DOHH2 (cell line): ENCODE results near the gene HUWE1.

Experiments used
- H3F3A ChIP-seq: fragments of 200-600 bp; sonication (generic), shearing (Covaris generic); 2 replicates; pipeline ENCODE4 v1.6.0; 2016; ENCODE audit warnings: antibody characterized with exemption, mild to moderate bottlenecking; ENCODE audit not compliant: control insufficient read depth, insufficient read depth
- H3K27ac ChIP-seq: fragments of 200-600 bp; sonication (generic); 2 replicates; pipeline ENCODE4 v1.5.1; 2014; ENCODE audit warnings: low read depth, mild to moderate bottlenecking, low read length, moderate library complexity
- H3K27me3 ChIP-seq: fragments of 200-600 bp; sonication (generic); 2 replicates; pipeline ENCODE4 v1.6.1; 2014; ENCODE audit warnings: mild to moderate bottlenecking, low read length, mixed read lengths; ENCODE audit not compliant: control insufficient read depth
- H3K36me3 ChIP-seq: fragments of 200-600 bp; sonication (generic); 2 replicates; pipeline ENCODE4 v1.6.1; 2014; ENCODE audit warnings: mild to moderate bottlenecking, low read length, moderate library complexity, mixed read lengths; ENCODE audit not compliant: control insufficient read depth
- H3K4me1 ChIP-seq: fragments of 200-600 bp; sonication (generic); 2 replicates; pipeline ENCODE4 v1.6.1; 2014; ENCODE audit warnings: mild to moderate bottlenecking, low read length, mixed read lengths; ENCODE audit not compliant: control insufficient read depth
- H3K4me2 ChIP-seq: fragments of 200-600 bp; sonication (generic); 2 replicates; pipeline ENCODE4 v1.6.0; 2014; ENCODE audit warnings: mild to moderate bottlenecking, low read length, moderate library complexity
- H3K4me3 ChIP-seq: fragments of 200-600 bp; sonication (generic); 2 replicates; pipeline ENCODE4 v1.5.1; 2014; ENCODE audit warnings: mild to moderate bottlenecking, low read length, mixed read lengths
- H3K79me2 ChIP-seq: fragments of 200-600 bp; sonication (generic); 2 replicates; pipeline ENCODE4 v1.6.1; 2014; ENCODE audit warnings: mild to moderate bottlenecking, low read length, mixed read lengths; ENCODE audit not compliant: control insufficient read depth
- H3K9me2 ChIP-seq: fragments of 200-600 bp; sonication (generic); replicated peaks from 2 replicates; pipeline ENCODE4 v1.6.1; 2014; ENCODE audit warnings: mild to moderate bottlenecking, low read length, mixed read lengths; ENCODE audit not compliant: control insufficient read depth
- H3K9me3 ChIP-seq: fragments of 200-600 bp; sonication (generic); 2 replicates; pipeline ENCODE4 v1.6.1; 2014; ENCODE audit warnings: antibody characterized with exemption, low read length, mixed read lengths; ENCODE audit not compliant: control insufficient read depth, insufficient read depth
- H4K20me1 ChIP-seq: fragments of 200-600 bp; sonication (generic); 2 replicates; pipeline ENCODE4 v1.6.0; 2014; ENCODE audit warnings: low read depth, mild to moderate bottlenecking, antibody characterized with exemption, low read length, moderate library complexity; ENCODE audit not compliant: control insufficient read depth, insufficient read depth
- CTCF ChIP-seq: fragments of 200-600 bp; sonication (generic); IDR thresholded peaks from one replicate; pipeline ENCODE4 v1.5.1; 2014; ENCODE audit warnings: antibody characterized with exemption, mild to moderate bottlenecking, low read depth, low read length; ENCODE audit not compliant: poor library complexity, severe bottlenecking
- EZH2phosphoT487 ChIP-seq: fragments of 200-600 bp; sonication (generic); IDR thresholded peaks from 2 replicates; pipeline ENCODE4 v1.6.1; 2017; ENCODE audit warnings: borderline replicate concordance, mild to moderate bottlenecking, antibody characterized with exemption, low read length, moderate library complexity, mixed read lengths

HUWE1 gene

GRCh38 chrX:53606456-53606855, 80.1 kb downstream of the HUWE1 start:
- Histone ChIP-seq H4K20me1 (no peaks in the 10 kb centered on the region), H3K4me2 (no peak overlapping the region), H3K9me2 (no peaks in the 10 kb centered on the region), H3K27me3 (no peaks in the 10 kb centered on the region), H3K27ac (no peak overlapping the region), H3K4me3 (no peak overlapping the region), H3K36me3 (peaks cover 90% of the 10 kb centered on the region), H3K4me1 (no peaks in the 10 kb centered on the region), H3K79me2 (peaks cover 4% of the 10 kb centered on the region; the same call in 1 of the 2 replicates), H3F3A (no peaks in the 10 kb centered on the region), H3K9me3 (no peaks in the 10 kb centered on the region)
- no peak for TF ChIP-seq CTCF
- no peak for TF ChIP-seq EZH2phosphoT487

- Histone ChIP-seq H3K36me3 (peaks cover 90% of the 10 kb centered on the region), H3K79me2 (no peaks in the 10 kb centered on the region; the same call in 1 of the 2 replicates), H3K4me2 (no peak overlapping the region), H3K27me3 (no peaks in the 10 kb centered on the region), H3K9me2 (no peaks in the 10 kb centered on the region), H3K9me3 (no peaks in the 10 kb centered on the region), H4K20me1 (no peaks in the 10 kb centered on the region), H3K4me3 (no peak overlapping the region), H3K27ac (no peak overlapping the region), H3F3A (no peaks in the 10 kb centered on the region), H3K4me1 (no peaks in the 10 kb centered on the region)
- TF ChIP-seq EZH2phosphoT487 (no peak), CTCF (no peak)
Observed at GRCh38 chrX:53605004-53605403, 81.5 kb downstream of the HUWE1 start.

GRCh38 chrX:53599781-53600396, 86.6 kb downstream of the HUWE1 start:
- Histone ChIP-seq H3K4me2 (no peak overlapping the region), H3K9me3 (no peaks in the 10 kb centered on the region), H3F3A (no peaks in the 10 kb centered on the region), H3K27me3 (no peaks in the 10 kb centered on the region), H3K4me3 (no peak overlapping the region), H3K79me2 (no peaks in the 10 kb centered on the region), H3K36me3 (peaks cover 79% of the 10 kb centered on the region), H4K20me1 (no peaks in the 10 kb centered on the region), H3K27ac (no peak overlapping the region), H3K9me2 (no peaks in the 10 kb centered on the region), H3K4me1 (no peaks in the 10 kb centered on the region)
- TF ChIP-seq EZH2phosphoT487 (no peak), CTCF (no peak)
